ENCODE results near the gene KIDINS220.
A peak's percentile ranks its signal among the peaks of the same experiment; 100 is the strongest.

Gene KIDINS220

GRCh38 chr2:8851811-8852560 lies 14.6 kb upstream of the KIDINS220 start:
- DNase-seq (ENCODE audit: low spot score) = no peak

- no peak for DNase-seq (ENCODE audit: low spot score)
Observed at GRCh38 chr2:8850845-8851487, 13.6 kb upstream of the KIDINS220 start.

GRCh38 chr2:8849327-8849726 lies 11.9 kb upstream of the KIDINS220 start:
- no peak for DNase-seq (ENCODE audit: low spot score)

- DNase-seq (ENCODE audit: low spot score) = no peak
Observed at GRCh38 chr2:8848328-8849100, 11.1 kb upstream of the KIDINS220 start.

GRCh38 chr2:8847400-8847799 lies 10.0 kb upstream of the KIDINS220 start:
- DNase-seq (ENCODE audit: low spot score) = no peak

- no peak for DNase-seq (ENCODE audit: low spot score)
Observed at GRCh38 chr2:8841932-8842331, 4.5 kb upstream of the KIDINS220 start.

- DNase-seq (ENCODE audit: low spot score) = no peak
Observed at GRCh38 chr2:8840475-8841091, 3.2 kb upstream of the KIDINS220 start.

- no peak for DNase-seq (ENCODE audit: low spot score)
Observed at GRCh38 chr2:8839189-8839965, 2.0 kb upstream of the KIDINS220 start.

- no peak for DNase-seq (ENCODE audit: low spot score)
Observed at GRCh38 chr2:8837795-8838140, 355 bp upstream of the KIDINS220 start.

- DNase-seq (ENCODE audit: low spot score) = peak; percentile 25
Observed at GRCh38 chr2:8835279-8835678, 2.1 kb downstream of the KIDINS220 start.

- no peak for DNase-seq (ENCODE audit: low spot score)
Observed at GRCh38 chr2:8833853-8834252, 3.6 kb downstream of the KIDINS220 start.

GRCh38 chr2:8831516-8831915 lies 5.9 kb downstream of the KIDINS220 start:
- DNase-seq (ENCODE audit: low spot score) = no peak

- peak; percentile 45 for DNase-seq (ENCODE audit: low spot score)
Observed at GRCh38 chr2:8827729-8828128, 9.7 kb downstream of the KIDINS220 start.

GRCh38 chr2:8822218-8822617 lies 15.2 kb downstream of the KIDINS220 start:
- no peak for DNase-seq (ENCODE audit: low spot score)

- no peak for DNase-seq (ENCODE audit: low spot score)
Observed at GRCh38 chr2:8821276-8822217, 15.9 kb downstream of the KIDINS220 start.

- DNase-seq (ENCODE audit: low spot score) = no peak
Observed at GRCh38 chr2:8819948-8820347, 17.5 kb downstream of the KIDINS220 start.

GRCh38 chr2:8819194-8819593 lies 18.2 kb downstream of the KIDINS220 start:
- DNase-seq (ENCODE audit: low spot score) = no peak

GRCh38 chr2:8817221-8817620 lies 20.2 kb downstream of the KIDINS220 start:
- DNase-seq (ENCODE audit: low spot score) = no peak

GRCh38 chr2:8806885-8807704 lies 30.3 kb downstream of the KIDINS220 start:
- DNase-seq (ENCODE audit: low spot score) = no peak

All from hematopoietic multipotent progenitor cell treated with erythropoietin and hydrocortisone succinate and interleukin-3 and kit ligand, for 15 days (in vitro differentiated cells).